HEK293 (cell line): Measurements from ENCODE around the gene TPP1.
A peak's percentile ranks its signal among the peaks of the same experiment; 100 is the strongest.

Source experiments
- CTCF ChIA-PET: fragments of 350-600 bp; formaldehyde crosslinking; extraction: SDS; loops from one replicate; lab custom pipeline; 2021; ENCODE audit warnings: antibody characterized with exemption; lab: Yijun Ruan, JAX
- POLR2A ChIA-PET: fragments of 300-600 bp; formaldehyde crosslinking; extraction: SDS; loops from one replicate; lab custom pipeline; 2020; ENCODE audit warnings: antibody characterized with exemption, inconsistent platforms; lab: Yijun Ruan, JAX
- H3K27ac ChIP-seq: fragments of 200-500 bp; sonication (Bioruptor generic); 2 replicates; pipeline ENCODE4 v1.5.1; 2014; ENCODE audit warnings: low read depth, low read length, control low read depth, inconsistent platforms; ENCODE audit errors: extremely low read depth
- H3K36me3 ChIP-seq, 2 experiments: fragments of 200-500 bp in 1 of 2; sonication (Bioruptor generic) in 1 of 2; 1 replicate in 1 of 2; 2 replicates in 1 of 2; pipeline ENCODE4 v1.5.1; 2014 to 2017; ENCODE audit warnings: inconsistent platforms in 2 of 2, low read length in 2 of 2; ENCODE audit not compliant: control insufficient read depth in 2 of 2, insufficient read depth in 1 of 2
- H3K4me1 ChIP-seq: fragments of 200-500 bp; sonication (Bioruptor generic); 2 replicates; pipeline ENCODE4 v1.5.1; 2014; ENCODE audit warnings: mild to moderate bottlenecking, low read length, inconsistent platforms; ENCODE audit not compliant: control insufficient read depth, insufficient read depth
- H3K4me3 ChIP-seq: 2 replicates; pipeline ENCODE4 v1.5.1; 2011; ENCODE audit warnings: low read depth, mild to moderate bottlenecking, control low read depth, low read length, moderate library complexity
- H3K9me3 ChIP-seq: fragments of 200-500 bp; sonication (Bioruptor generic); 2 replicates; pipeline ENCODE4 v1.5.1; 2014; ENCODE audit warnings: low read depth, low read length, inconsistent platforms; ENCODE audit not compliant: control insufficient read depth, insufficient read depth
- ELK4 ChIP-seq: IDR thresholded peaks from 2 replicates; pipeline ENCODE4 v1.6.1; 2011; ENCODE audit warnings: mild to moderate bottlenecking, low read depth, low read length, borderline replicate concordance
- HOXA7 ChIP-seq: sonication (generic); formaldehyde crosslinking; IDR thresholded peaks from 2 replicates; pipeline ENCODE4 v1.8.1; 2022; ENCODE audit warnings: missing genetic modification reagents, borderline replicate concordance
- KLF7 ChIP-seq: fragments of 450-650 bp; formaldehyde crosslinking; IDR thresholded peaks from 2 replicates; pipeline ENCODE4 v1.5.1; 2016; ENCODE audit warnings: missing biosample characterization, missing genetic modification characterization, borderline replicate concordance
- KLF8 ChIP-seq: fragments of 450-650 bp; formaldehyde crosslinking; IDR thresholded peaks from 2 replicates; pipeline ENCODE4 v1.5.1; 2016; ENCODE audit warnings: missing biosample characterization, missing genetic modification characterization
- KLF9 ChIP-seq: fragments of 450-650 bp; formaldehyde crosslinking; IDR thresholded peaks from 2 replicates; pipeline ENCODE4 v1.5.1; 2016; ENCODE audit warnings: missing biosample characterization, missing genetic modification characterization, low read depth
- MYNN ChIP-seq: fragments of 450-650 bp; formaldehyde crosslinking; IDR thresholded peaks from 2 replicates; pipeline ENCODE4 v1.5.1; 2016; ENCODE audit warnings: missing biosample characterization, missing genetic modification characterization, borderline replicate concordance
- OSR2 ChIP-seq: fragments of 450-650 bp; formaldehyde crosslinking; IDR thresholded peaks from 2 replicates; pipeline ENCODE4 v1.5.1; 2016; ENCODE audit warnings: missing biosample characterization, missing genetic modification characterization
- PATZ1 ChIP-seq: fragments of 450-650 bp; formaldehyde crosslinking; IDR thresholded peaks from 2 replicates; pipeline ENCODE4 v1.5.1; 2016; ENCODE audit warnings: missing biosample characterization, missing genetic modification characterization
- PBX3 ChIP-seq: sonication (generic); formaldehyde crosslinking; IDR thresholded peaks from 2 replicates; pipeline ENCODE4 v1.8.1; 2022; ENCODE audit warnings: mild to moderate bottlenecking, moderate library complexity, missing genetic modification reagents
- SCRT1 ChIP-seq: fragments of 450-650 bp; formaldehyde crosslinking; IDR thresholded peaks from 2 replicates; pipeline ENCODE4 v1.5.1; 2016; ENCODE audit warnings: missing biosample characterization, missing genetic modification characterization, borderline replicate concordance
- SCRT2 ChIP-seq: fragments of 450-650 bp; formaldehyde crosslinking; IDR thresholded peaks from 2 replicates; pipeline ENCODE4 v1.5.1; 2016; ENCODE audit warnings: missing biosample characterization, missing genetic modification characterization
- SP3 ChIP-seq: fragments of 450-650 bp; formaldehyde crosslinking; IDR thresholded peaks from 2 replicates; pipeline ENCODE4 v1.5.1; 2016; ENCODE audit warnings: missing biosample characterization, missing genetic modification characterization
- ZBTB17 ChIP-seq: fragments of 450-650 bp; formaldehyde crosslinking; IDR thresholded peaks from 2 replicates; pipeline ENCODE4 v1.5.1; 2016; ENCODE audit warnings: missing biosample characterization, missing genetic modification characterization
- ZNF19 ChIP-seq: fragments of 450-650 bp; formaldehyde crosslinking; IDR thresholded peaks from 2 replicates; pipeline ENCODE4; 2016; ENCODE audit warnings: missing biosample characterization, missing genetic modification characterization, low read depth
- ZNF341 ChIP-seq: fragments of 450-650 bp; formaldehyde crosslinking; IDR thresholded peaks from 2 replicates; pipeline ENCODE4; 2016; ENCODE audit warnings: low read depth, missing biosample characterization, missing genetic modification characterization
- ZNF510 ChIP-seq: fragments of 450-650 bp; formaldehyde crosslinking; IDR thresholded peaks from 2 replicates; pipeline ENCODE4 v1.5.1; 2018; ENCODE audit warnings: mild to moderate bottlenecking, missing genetic modification characterization, missing biosample characterization; ENCODE audit not compliant: insufficient replicate concordance
- ZNF549 ChIP-seq: fragments of 450-650 bp; IDR thresholded peaks from 2 replicates; pipeline ENCODE4 v1.5.1; 2018; ENCODE audit warnings: missing biosample characterization, missing genetic modification characterization, mild to moderate bottlenecking, inconsistent platforms, moderate library complexity
- ZNF610 ChIP-seq: fragments of 450-650 bp; formaldehyde crosslinking; IDR thresholded peaks from 2 replicates; pipeline ENCODE4 v1.5.1; 2016; ENCODE audit warnings: missing biosample characterization, missing genetic modification characterization, borderline replicate concordance
- ZNF621 ChIP-seq: fragments of 450-650 bp; formaldehyde crosslinking; IDR thresholded peaks from 2 replicates; pipeline ENCODE4 v1.5.1; 2017; ENCODE audit warnings: missing biosample characterization, missing genetic modification characterization
- ZNF701 ChIP-seq: fragments of 450-650 bp; formaldehyde crosslinking; IDR thresholded peaks from 2 replicates; pipeline ENCODE4 v1.5.1; 2016; ENCODE audit warnings: missing biosample characterization, missing genetic modification characterization
- ZXDB ChIP-seq: fragments of 450-650 bp; formaldehyde crosslinking; IDR thresholded peaks from 2 replicates; pipeline ENCODE4 v1.5.1; 2016; ENCODE audit warnings: missing biosample characterization, missing genetic modification characterization
- TF ChIP-seq, protein P1 (sequence below): fragments of 450-650 bp; formaldehyde crosslinking; IDR thresholded peaks from 2 replicates; pipeline ENCODE4 v1.5.1; 2016; ENCODE audit warnings: missing biosample characterization, missing genetic modification characterization, low read depth
- TF ChIP-seq, protein P2 (sequence below): fragments of 450-650 bp; formaldehyde crosslinking; IDR thresholded peaks from 2 replicates; pipeline ENCODE4 v1.5.1; 2016; ENCODE audit warnings: missing biosample characterization, missing genetic modification characterization

TPP1 gene

GRCh38 chr11:6613496-6613895 lies 5.7 kb downstream of the TPP1 start:
- CTCF ChIA-PET: interaction anchor here (0.5 to 1.8 kb wide), 4 partner anchors 24 to 234 kb away, joined by 3 to 5 read pairs (median 4); no protein-coding TSS in a partner anchor
- peaks cover 0 to 68% of the 10 kb centered on the region in 2 experiments; a peak in 1 of 3 replicates for H3K36me3 ChIP-seq
- no peaks in the 10 kb centered on the region for H3K9me3 ChIP-seq
- H3K27ac ChIP-seq: no peak overlapping the region
- H3K4me1 ChIP-seq: 0 out of 2 replicates have a peak, but pooled peaks cover 2% of the 10 kb centered on the region
- TF ChIP-seq KLF8 (tag by site-specific recombination): no peak
- TF ChIP-seq SCRT2: peak; percentile 92
- TF ChIP-seq, protein P1, sequence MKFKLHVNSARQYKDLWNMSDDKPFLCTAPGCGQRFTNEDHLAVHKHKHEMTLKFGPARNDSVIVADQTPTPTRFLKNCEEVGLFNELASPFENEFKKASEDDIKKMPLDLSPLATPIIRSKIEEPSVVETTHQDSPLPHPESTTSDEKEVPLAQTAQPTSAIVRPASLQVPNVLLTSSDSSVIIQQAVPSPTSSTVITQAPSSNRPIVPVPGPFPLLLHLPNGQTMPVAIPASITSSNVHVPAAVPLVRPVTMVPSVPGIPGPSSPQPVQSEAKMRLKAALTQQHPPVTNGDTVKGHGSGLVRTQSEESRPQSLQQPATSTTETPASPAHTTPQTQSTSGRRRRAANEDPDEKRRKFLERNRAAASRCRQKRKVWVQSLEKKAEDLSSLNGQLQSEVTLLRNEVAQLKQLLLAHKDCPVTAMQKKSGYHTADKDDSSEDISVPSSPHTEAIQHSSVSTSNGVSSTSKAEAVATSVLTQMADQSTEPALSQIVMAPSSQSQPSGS (tag by site-specific recombination): no peak
- TF ChIP-seq KLF7: no peak
- peak; percentile 84 for TF ChIP-seq SCRT1
- TF ChIP-seq HOXA7: no peak
- TF ChIP-seq, all 188 proteins: peak for 2
- H3K4me3 ChIP-seq: no peak overlapping the region
- POLR2A ChIA-PET: interaction anchor here (1.2 to 3.7 kb wide), 3 partner anchors 10 to 70 kb away, joined by 8 to 20 read pairs (median 8); partner anchors contain the start of genes ILK, MRPL17 and RRP8

DNA sequence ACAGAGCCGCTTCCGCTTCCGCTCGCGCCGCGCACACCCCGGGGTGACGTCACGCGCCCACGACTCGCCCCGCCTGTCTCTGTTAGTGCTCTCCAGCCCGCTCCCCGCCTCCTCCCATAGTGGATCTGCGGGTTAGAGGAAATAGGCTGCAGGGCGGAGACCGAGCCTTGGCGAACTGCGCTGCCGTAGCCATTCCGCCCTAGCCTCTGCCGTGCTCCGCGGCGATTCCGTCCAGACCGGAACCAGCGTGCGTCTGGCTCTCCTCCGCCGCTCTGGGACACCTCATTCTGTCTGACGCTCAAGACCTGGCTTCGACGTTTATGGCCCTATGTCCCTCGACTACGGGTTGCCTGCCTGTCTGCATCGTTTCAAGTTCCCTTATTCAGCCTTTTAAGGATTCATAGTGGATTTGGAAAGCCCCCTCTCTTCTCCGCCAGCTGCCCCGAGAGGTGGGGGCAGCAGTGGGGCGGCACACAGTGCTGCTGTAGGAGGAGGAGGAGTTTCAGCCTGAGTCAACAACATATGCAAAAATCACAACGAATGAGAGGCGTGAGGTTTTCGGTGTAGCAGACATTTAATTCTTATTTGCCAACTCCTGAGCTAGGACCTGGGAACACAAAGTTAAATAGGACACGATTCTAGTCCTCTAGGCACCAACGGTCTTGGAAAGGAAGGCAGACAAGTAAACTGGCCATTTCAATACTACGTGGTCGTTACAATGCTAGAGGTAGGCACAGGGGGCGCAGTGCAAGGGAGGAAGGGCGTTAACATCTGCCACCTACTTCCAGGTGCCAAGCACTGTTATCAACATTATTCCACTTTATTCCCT lies 6.8 kb downstream of the TPP1 start, which contains the start of gene TAF10:
TSS of gene TAF10 (minus strand) at position 4 of the 829 bp plus-strand sequence. CDS start 27 bp downstream, outside the sequence.
- peak within 1 kb of the TSS; percentile 83 for H3K4me3 ChIP-seq
- ChIA-PET CTCF (interaction anchor here (0.5 to 2.0 kb wide), 9 partner anchors 8 to 850 kb away, joined by 3 to 10 read pairs (median 4); partner anchors contain the start of gene MRPL17), POLR2A (interaction anchor here (0.5 to 3.7 kb wide), 15 partner anchors 9 to 137 kb away, joined by 3 to 20 read pairs (median 4); partner anchors contain the start of genes DCHS1, ILK, MRPL17 and RRP8)
- TF ChIP-seq ELK4 (0 out of 2 replicates have a peak, but pooled peaks have one; percentile 50), OSR2 (no peak), ZNF510 (no peak), KLF9 (tag by site-specific recombination) (peak; percentile 36), SP3 (tag by site-specific recombination) (peak; percentile 68), ZNF341 (tag by site-specific recombination) (peak; percentile 93), PATZ1 (tag by site-specific recombination) (peak; percentile 77; the same call in 1 of the 2 replicates), ZNF549 (tag by site-specific recombination) (no peak), ZNF610 (tag by site-specific recombination) (peak; percentile 68), ZNF701 (tag by site-specific recombination) (no peak), ZXDB (tag by site-specific recombination) (peak; percentile 40; the same call in 1 of the 2 replicates), MYNN (tag by site-specific recombination) (no peak), ZBTB17 (peak; percentile 98), ZNF19 (tag by site-specific recombination) (no peak), PBX3 (CRISPR knock-in tag) (peak; percentile 81), ZNF621 (tag by site-specific recombination) (no peak)
- TF ChIP-seq, protein P2, sequence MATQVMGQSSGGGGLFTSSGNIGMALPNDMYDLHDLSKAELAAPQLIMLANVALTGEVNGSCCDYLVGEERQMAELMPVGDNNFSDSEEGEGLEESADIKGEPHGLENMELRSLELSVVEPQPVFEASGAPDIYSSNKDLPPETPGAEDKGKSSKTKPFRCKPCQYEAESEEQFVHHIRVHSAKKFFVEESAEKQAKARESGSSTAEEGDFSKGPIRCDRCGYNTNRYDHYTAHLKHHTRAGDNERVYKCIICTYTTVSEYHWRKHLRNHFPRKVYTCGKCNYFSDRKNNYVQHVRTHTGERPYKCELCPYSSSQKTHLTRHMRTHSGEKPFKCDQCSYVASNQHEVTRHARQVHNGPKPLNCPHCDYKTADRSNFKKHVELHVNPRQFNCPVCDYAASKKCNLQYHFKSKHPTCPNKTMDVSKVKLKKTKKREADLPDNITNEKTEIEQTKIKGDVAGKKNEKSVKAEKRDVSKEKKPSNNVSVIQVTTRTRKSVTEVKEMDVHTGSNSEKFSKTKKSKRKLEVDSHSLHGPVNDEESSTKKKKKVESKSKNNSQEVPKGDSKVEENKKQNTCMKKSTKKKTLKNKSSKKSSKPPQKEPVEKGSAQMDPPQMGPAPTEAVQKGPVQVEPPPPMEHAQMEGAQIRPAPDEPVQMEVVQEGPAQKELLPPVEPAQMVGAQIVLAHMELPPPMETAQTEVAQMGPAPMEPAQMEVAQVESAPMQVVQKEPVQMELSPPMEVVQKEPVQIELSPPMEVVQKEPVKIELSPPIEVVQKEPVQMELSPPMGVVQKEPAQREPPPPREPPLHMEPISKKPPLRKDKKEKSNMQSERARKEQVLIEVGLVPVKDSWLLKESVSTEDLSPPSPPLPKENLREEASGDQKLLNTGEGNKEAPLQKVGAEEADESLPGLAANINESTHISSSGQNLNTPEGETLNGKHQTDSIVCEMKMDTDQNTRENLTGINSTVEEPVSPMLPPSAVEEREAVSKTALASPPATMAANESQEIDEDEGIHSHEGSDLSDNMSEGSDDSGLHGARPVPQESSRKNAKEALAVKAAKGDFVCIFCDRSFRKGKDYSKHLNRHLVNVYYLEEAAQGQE (tag by site-specific recombination): 0 out of 2 replicates have a peak, but pooled peaks have one; percentile 25

More for the DNA sequence above, 6.8 kb downstream of the TPP1 start, which contains the start of gene TAF10:
- Histone ChIP-seq H3K36me3 (peaks cover 0 to 79% of the 10 kb centered on the region in 2 experiments; a peak in 1 of 3 replicates), H3K9me3 (no peaks in the 10 kb centered on the region), H3K4me1 (no peaks in the 10 kb centered on the region), H3K27ac (peak within 1 kb of the TSS; percentile 70)
